Choroid plexus epithelial cell (primary cell): ENCODE data around the gene SLC9C2.

ENCODE experiments used
- DNase-seq: peaks from one replicate; pipeline ENCODE4 v3.0.0-alpha.2; 2010; ENCODE audit warnings: low read depth
- H3K4me3 ChIP-seq: 2 replicates; pipeline ENCODE4 v1.5.1; 2011; ENCODE audit warnings: low read depth, mild to moderate bottlenecking, control low read depth, low read length, moderate library complexity
- TF ChIP-seq, protein P1 (sequence below): conservative IDR thresholded peaks from 2 replicates; pipeline ENCODE4 v1.5.1; 2011; ENCODE audit warnings: low read depth, mild to moderate bottlenecking, control low read depth, inconsistent platforms, low read length, moderate library complexity

SLC9C2 gene

DNA sequence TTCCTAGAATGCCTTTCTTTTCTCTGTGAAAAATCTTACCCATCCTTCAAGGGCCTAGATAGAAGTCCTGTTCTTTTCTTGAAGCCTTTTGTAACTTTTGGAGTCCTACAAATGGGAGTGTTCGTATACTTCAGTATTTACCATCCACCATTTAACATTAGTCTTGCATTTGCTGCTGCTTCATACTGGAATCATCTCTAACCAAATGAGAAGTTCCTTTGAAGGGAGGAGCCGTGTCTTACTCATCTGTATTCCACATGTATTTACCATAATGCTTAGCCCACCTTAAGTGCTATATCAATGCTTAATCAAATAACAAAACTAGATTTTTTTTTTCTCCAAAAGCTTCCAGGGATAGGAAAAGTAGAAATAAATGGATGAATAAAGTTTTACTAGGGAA is 118.6 kb downstream of the SLC9C2 start:
- no peak for DNase-seq
- TF ChIP-seq, protein P1, sequence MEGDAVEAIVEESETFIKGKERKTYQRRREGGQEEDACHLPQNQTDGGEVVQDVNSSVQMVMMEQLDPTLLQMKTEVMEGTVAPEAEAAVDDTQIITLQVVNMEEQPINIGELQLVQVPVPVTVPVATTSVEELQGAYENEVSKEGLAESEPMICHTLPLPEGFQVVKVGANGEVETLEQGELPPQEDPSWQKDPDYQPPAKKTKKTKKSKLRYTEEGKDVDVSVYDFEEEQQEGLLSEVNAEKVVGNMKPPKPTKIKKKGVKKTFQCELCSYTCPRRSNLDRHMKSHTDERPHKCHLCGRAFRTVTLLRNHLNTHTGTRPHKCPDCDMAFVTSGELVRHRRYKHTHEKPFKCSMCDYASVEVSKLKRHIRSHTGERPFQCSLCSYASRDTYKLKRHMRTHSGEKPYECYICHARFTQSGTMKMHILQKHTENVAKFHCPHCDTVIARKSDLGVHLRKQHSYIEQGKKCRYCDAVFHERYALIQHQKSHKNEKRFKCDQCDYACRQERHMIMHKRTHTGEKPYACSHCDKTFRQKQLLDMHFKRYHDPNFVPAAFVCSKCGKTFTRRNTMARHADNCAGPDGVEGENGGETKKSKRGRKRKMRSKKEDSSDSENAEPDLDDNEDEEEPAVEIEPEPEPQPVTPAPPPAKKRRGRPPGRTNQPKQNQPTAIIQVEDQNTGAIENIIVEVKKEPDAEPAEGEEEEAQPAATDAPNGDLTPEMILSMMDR = no peak
- H3K4me3 ChIP-seq = no peak overlapping the region

DNA sequence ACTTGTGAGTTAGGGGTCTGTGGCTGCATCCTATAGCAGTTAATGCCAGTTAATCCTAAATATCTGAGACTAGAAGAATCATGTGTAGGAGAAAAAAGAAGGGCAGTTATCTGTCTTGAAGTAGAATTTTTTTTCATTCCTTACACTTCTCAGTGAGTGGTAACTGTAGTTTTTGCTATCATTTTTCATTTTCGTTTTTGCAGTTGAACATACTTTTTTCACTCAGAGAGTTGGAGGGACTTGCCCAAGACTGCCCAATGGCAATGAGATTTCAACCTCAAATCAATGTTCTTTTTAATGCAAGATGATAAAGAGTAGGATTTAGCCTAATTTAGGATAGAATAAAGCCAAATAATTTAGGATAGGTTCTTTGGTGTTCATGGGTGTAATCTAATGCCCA is 120.2 kb downstream of the SLC9C2 start:
- TF ChIP-seq, protein P1 = no peak
- DNase-seq = no peak
- H3K4me3 ChIP-seq = no peak overlapping the region

DNA sequence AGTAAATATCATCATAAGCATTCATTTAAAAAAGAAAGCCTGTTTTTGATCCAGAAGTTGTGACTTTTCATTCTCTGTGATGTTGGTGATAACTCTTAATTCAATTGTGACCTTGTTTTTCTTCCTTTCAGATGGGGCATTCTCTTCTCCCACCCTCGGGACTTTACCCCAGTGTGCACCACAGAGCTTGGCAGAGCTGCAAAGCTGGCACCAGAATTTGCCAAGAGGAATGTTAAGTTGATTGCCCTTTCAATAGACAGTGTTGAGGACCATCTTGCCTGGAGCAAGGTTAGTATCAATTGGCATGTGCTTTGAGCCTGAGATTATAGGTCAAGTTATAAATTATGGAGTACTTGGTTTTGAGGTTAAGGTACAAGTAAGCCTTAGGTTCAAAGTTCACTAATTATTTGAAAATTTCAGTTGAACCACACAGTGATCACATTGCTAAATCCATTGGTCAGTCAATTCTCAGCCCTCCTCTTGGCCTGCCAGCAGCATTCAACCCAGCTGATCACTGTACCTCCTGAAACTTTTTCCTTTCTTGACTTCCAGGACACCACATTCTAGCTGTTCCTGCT is 121.6 kb downstream of the SLC9C2 start:
- H3K4me3 ChIP-seq = no peak overlapping the region
- DNase-seq = no peak
- TF ChIP-seq, protein P1 = no peak

DNA sequence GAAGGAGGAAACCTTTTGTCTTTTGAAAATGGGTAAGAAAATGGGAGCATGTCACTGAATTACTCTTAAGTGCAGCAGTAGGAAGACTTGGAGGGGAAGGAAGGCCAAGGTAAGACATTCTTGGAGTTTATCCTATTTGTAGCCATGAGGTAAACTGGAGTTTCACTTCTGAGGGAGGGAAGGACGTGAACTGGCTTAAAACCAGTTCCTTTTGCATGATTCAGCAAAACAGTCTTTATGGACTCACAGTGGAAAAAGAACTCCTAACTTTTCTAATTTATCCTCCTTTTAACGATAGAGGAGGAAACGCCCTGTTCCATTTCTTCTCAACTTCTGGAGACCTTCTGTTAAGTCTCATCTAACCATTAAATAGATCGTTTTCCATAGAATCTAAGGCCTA is 123.2 kb downstream of the SLC9C2 start:
- peak overlapping the region; percentile 87 for H3K4me3 ChIP-seq
- TF ChIP-seq, protein P1 = no peak
- peak; percentile 56 for DNase-seq

DNA sequence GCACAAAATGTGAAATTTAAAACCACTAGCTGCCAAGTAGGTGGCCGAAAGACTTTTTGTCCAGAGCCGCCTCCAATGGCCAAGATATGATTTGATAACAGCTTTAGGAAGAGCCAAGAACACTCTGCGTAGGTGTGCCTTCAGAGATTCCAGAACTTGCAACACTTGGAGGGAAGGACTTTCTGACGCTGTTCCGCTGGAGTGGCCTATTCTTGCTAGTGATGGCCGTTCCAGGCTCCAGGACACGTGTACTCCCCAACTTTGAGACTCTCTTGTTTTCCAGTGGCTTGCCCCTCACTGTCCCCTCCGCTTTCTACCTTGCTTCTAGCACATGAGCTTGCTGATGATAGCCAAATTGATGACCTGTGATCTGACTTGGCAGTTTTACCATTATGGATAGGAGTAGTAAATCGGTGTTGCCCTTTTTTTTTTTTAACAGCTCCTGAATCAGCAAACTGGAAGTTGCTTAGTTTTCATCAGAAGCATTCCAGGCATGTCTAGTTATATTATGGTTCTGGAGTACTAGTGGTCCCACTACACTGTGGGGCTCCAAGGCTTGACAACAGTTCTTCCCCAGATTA is 124.7 kb downstream of the SLC9C2 start:
- TF ChIP-seq, protein P1 = no peak
- H3K4me3 ChIP-seq = peak overlapping the region; percentile 87
- peak; percentile 89 for DNase-seq

DNA sequence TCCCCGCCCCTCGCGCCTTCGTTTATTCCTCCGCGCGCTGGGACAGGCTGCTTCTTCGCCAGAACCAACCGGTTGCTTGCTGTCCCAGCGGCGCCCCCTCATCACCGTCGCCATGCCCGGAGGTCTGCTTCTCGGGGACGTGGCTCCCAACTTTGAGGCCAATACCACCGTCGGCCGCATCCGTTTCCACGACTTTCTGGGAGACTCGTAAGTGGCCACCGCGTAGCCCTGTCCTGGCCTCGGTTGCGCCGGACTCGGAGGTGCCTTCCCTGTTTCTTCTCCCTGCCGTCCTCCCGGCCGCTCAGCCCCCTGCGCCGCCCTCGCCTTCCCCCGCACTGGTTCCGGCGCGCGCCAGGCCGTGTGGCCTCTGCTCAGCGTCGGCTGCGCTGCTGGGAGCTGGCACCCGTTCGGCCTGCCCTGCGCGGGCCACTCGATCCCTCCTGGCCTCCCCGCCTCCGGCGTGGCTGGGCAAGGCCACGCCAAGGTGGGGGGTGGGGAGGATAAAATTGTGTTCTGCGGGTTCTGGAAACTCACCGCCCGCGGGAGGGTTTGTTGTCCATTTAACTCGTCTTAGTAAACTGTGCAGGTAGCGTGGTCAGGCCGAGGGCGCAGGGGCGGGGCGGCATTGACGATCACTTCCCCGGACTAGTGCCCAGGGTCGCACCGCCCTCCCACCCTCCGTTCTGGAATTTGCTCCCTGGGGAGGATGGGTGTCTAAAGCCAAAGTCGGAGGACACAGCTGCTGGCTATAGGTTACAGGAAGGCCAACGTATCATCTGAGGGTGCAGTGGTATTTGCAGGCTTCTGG is 125.4 kb downstream of the SLC9C2 start, which contains the start of gene PRDX6:
PRDX6 (plus strand) TSS at position 50 of the 808 bp plus-strand sequence; CDS start at position 113, 63 bp downstream.
- H3K4me3 ChIP-seq = peak within 1 kb of the TSS; percentile 87
- TF ChIP-seq, protein P1 = no peak
- peak; percentile 87 for DNase-seq
